Prostate gland (tissue), 2 donors: Measurements from ENCODE around the gene ATP5MC3. TPM values are rescaled to one million over a fixed set of nuclear protein-coding genes. Genes with fewer than 3 reads are reported as not detected.

ENCODE experiments used
- DNase-seq: peaks from one replicate; pipeline ENCODE4 v3.0.0-alpha.2; 2019; ENCODE audit warnings: low spot score
- H3K27ac ChIP-seq, 2 donors: fragments of 200-600 bp; sonication (generic); 2 replicates each; pipeline ENCODE4 v1.5.1; 2017 to 2019
- H3K27me3 ChIP-seq: fragments of 200-600 bp; sonication (generic); replicated peaks from 2 replicates; pipeline ENCODE4 v1.5.1; 2019; ENCODE audit not compliant: insufficient read depth
- H3K36me3 ChIP-seq, 2 donors: fragments of 200-600 bp; sonication (generic); 1 replicate in 1 of 2; 2 replicates in 1 of 2; pipeline versions ENCODE4 v1.5.1 to v1.8.1; 2017 to 2019
- H3K4me1 ChIP-seq: fragments of 200-600 bp; sonication (generic); replicated peaks from 2 replicates; pipeline ENCODE4 v1.5.1; 2019
- H3K4me3 ChIP-seq, 2 donors: fragments of 200-600 bp; sonication (generic); 2 replicates each; pipeline ENCODE4 v1.5.1; 2017 to 2019
- H3K9me3 ChIP-seq: fragments of 200-600 bp; sonication (generic); 2 replicates; pipeline ENCODE4 v1.5.1; 2017
- CTCF ChIP-seq, 4 experiments: fragments of 200-600 bp in 2 of 4; fragments of 450-650 bp in 2 of 4; sonication (generic) in 2 of 4; IDR thresholded peaks; 1 replicate in 3 of 4; 2 replicates in 1 of 4; pipeline ENCODE4 v1.5.1; 2016 to 2019; ENCODE audit warnings: antibody characterized with exemption in 4 of 4, mild to moderate bottlenecking in 2 of 4, moderate library complexity in 2 of 4
- POLR2A ChIP-seq: fragments of 450-650 bp; IDR thresholded peaks from one replicate; pipeline ENCODE4 v1.6.1; 2016; ENCODE audit warnings: antibody characterized with exemption, mild to moderate bottlenecking
- POLR2AphosphoS5 ChIP-seq: sonication (generic); formaldehyde crosslinking; IDR thresholded peaks from one replicate; pipeline ENCODE4 v1.6.1; 2017; ENCODE audit warnings: antibody characterized with exemption
- WGBS: methylation state at CpG from one replicate; pipeline ENCODE4 v1.1.5; 2018; 5-methylcytosine and 5-hydroxymethylcytosine counted together
- intact Hi-C: fragments of 100-400 bp; cut with DNase I; formaldehyde crosslinking; loops from one replicate; pipeline ENCODE4 v1.14.2; 2022
- total RNA-seq, 2 donors: library from RNA; depleted of rRNA; stranded (reverse); fragments of >200 nt; gene quantifications; one replicate each; pipeline ENCODE4 v1.1.0, GENCODE V29; 2016

ATP5MC3 gene
- total RNA-seq, 2 donors from 2014 or later, result 105 to 133 TPM

GRCh38 chr2:175203621-175204496, 22.3 kb upstream of the ATP5MC3 start:
- TF ChIP-seq POLR2A (no peak), CTCF (IDR thresholded peaks at IDR 0.05) (peak in 2 of 4 experiments; percentile 28 to 47)
- intact Hi-C loops, result no loop called here
- Histone ChIP-seq H3K27ac (no peak overlapping the region), H3K36me3 (no peaks in the 10 kb centered on the region), H3K4me1 (no peaks in the 10 kb centered on the region), H3K4me3 (no peak overlapping the region), H3K9me3 (no peaks in the 10 kb centered on the region), H3K27me3 (no peaks in the 10 kb centered on the region)
- 31% methylated on average over 12 of the region's 12 CpGs for WGBS
- peak; percentile 27 for DNase-seq

GRCh38 chr2:175195012-175195411, 13.5 kb upstream of the ATP5MC3 start:
- TF ChIP-seq POLR2A, result no peak
- no peak for TF ChIP-seq CTCF (IDR thresholded peaks at IDR 0.05)
- no peak for TF ChIP-seq POLR2AphosphoS5
- no peaks in the 10 kb centered on the region for H3K27me3 ChIP-seq
- H3K27ac ChIP-seq, result no peak overlapping the region
- H3K4me1 ChIP-seq, result no peaks in the 10 kb centered on the region
- no peaks in the 10 kb centered on the region for H3K36me3 ChIP-seq
- H3K9me3 ChIP-seq, result no peaks in the 10 kb centered on the region
- DNase-seq, result no peak
- H3K4me3 ChIP-seq, result no peak overlapping the region
- intact Hi-C loops, result no loop called here

- Histone ChIP-seq H3K4me3 (no peak overlapping the region), H3K27ac (no peak overlapping the region), H3K36me3 (no peaks in the 10 kb centered on the region), H3K9me3 (no peaks in the 10 kb centered on the region), H3K27me3 (no peaks in the 10 kb centered on the region), H3K4me1 (no peaks in the 10 kb centered on the region)
- DNase-seq, result no peak
- no peak for TF ChIP-seq CTCF (IDR thresholded peaks at IDR 0.05)
- TF ChIP-seq POLR2AphosphoS5, result no peak
- TF ChIP-seq POLR2A, result no peak
- intact Hi-C loops, result no loop called here
- WGBS, result 18% methylated on average over 1 of the region's 1 CpG
Observed at GRCh38 chr2:175188761-175189160, 7.3 kb upstream of the ATP5MC3 start.

GRCh38 chr2:175187378-175187777, 5.9 kb upstream of the ATP5MC3 start:
- Histone ChIP-seq H3K36me3 (no peaks in the 10 kb centered on the region), H3K4me3 (no peak overlapping the region), H3K4me1 (no peaks in the 10 kb centered on the region), H3K27ac (no peak overlapping the region), H3K27me3 (no peaks in the 10 kb centered on the region), H3K9me3 (no peaks in the 10 kb centered on the region)
- DNase-seq, result no peak
- intact Hi-C loops, result no loop called here
- WGBS, result 93% methylated on average over 1 of the region's 1 CpG
- TF ChIP-seq POLR2AphosphoS5, result no peak
- TF ChIP-seq POLR2A, result no peak
- no peak for TF ChIP-seq CTCF (IDR thresholded peaks at IDR 0.05)

- no peaks in the 10 kb centered on the region for H3K9me3 ChIP-seq
- no peak for DNase-seq
- H3K27me3 ChIP-seq, result no peaks in the 10 kb centered on the region
- H3K4me3 ChIP-seq, result no peak overlapping the region
- H3K27ac ChIP-seq, result no peak overlapping the region
- no peaks in the 10 kb centered on the region for H3K4me1 ChIP-seq
- TF ChIP-seq POLR2AphosphoS5 (no peak), CTCF (IDR thresholded peaks at IDR 0.05) (no peak), POLR2A (no peak)
- H3K36me3 ChIP-seq, result no peaks in the 10 kb centered on the region
- WGBS, result 90% methylated on average over 2 of the region's 2 CpGs
- intact Hi-C loops, result no loop called here
Observed at GRCh38 chr2:175183674-175184073, 2.2 kb upstream of the ATP5MC3 start.
